GM12875 (cell line): ENCODE data around the gene CDHR3.

Experiments used
- H3K4me3 ChIP-seq: one replicate; pipeline ENCODE4 v1.5.1; 2011; ENCODE audit warnings: low read depth, low read length, control low read depth
- TF ChIP-seq, protein P1 (sequence below): IDR thresholded peaks from 2 replicates; pipeline ENCODE4 v1.5.1; 2011; ENCODE audit warnings: low read depth, mild to moderate bottlenecking, control low read depth, inconsistent platforms, low read length, moderate library complexity, borderline replicate concordance; ENCODE audit not compliant: insufficient read depth

CDHR3 gene

DNA sequence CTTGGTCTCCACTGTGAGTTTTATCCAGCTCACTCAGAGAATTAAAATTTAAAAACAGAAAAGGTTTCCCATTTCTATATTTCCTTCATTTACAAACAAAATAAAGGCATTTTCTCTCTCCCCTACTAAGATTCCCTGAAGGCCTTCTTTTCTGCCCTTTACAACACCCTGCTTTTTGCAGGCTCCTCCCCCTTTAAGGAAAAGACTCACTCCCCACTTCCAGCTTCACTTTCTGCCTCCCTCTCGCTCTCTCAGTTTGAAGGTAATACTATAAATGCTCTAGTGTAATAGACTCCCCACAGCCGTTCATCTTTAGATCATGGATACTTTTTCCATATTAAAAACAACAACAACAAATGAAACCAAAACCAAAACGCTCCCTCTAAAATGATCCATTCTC is 53.3 kb downstream of the CDHR3 start:
- TF ChIP-seq, protein P1, sequence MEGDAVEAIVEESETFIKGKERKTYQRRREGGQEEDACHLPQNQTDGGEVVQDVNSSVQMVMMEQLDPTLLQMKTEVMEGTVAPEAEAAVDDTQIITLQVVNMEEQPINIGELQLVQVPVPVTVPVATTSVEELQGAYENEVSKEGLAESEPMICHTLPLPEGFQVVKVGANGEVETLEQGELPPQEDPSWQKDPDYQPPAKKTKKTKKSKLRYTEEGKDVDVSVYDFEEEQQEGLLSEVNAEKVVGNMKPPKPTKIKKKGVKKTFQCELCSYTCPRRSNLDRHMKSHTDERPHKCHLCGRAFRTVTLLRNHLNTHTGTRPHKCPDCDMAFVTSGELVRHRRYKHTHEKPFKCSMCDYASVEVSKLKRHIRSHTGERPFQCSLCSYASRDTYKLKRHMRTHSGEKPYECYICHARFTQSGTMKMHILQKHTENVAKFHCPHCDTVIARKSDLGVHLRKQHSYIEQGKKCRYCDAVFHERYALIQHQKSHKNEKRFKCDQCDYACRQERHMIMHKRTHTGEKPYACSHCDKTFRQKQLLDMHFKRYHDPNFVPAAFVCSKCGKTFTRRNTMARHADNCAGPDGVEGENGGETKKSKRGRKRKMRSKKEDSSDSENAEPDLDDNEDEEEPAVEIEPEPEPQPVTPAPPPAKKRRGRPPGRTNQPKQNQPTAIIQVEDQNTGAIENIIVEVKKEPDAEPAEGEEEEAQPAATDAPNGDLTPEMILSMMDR = no peak
- H3K4me3 ChIP-seq = no peak overlapping the region

DNA sequence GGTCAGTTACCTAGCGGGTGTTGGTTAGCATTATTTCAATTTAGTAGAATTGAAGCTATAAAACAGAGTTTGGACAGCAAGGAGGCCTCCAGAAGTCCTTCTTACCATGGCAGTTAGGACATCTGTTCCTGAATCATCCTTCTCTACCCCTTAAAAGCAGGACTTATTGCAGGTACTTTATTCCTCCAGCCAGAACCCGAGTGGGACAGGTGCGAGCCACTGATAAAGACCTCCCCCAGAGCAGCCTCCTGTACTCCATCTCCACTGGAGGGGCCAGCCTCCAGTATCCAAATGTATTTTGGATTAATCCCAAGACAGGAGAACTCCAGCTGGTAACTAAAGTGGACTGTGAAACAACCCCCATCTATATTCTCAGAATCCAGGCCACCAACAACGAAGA is 54.6 kb downstream of the CDHR3 start:
- TF ChIP-seq, protein P1 = no peak
- H3K4me3 ChIP-seq = no peak overlapping the region

DNA sequence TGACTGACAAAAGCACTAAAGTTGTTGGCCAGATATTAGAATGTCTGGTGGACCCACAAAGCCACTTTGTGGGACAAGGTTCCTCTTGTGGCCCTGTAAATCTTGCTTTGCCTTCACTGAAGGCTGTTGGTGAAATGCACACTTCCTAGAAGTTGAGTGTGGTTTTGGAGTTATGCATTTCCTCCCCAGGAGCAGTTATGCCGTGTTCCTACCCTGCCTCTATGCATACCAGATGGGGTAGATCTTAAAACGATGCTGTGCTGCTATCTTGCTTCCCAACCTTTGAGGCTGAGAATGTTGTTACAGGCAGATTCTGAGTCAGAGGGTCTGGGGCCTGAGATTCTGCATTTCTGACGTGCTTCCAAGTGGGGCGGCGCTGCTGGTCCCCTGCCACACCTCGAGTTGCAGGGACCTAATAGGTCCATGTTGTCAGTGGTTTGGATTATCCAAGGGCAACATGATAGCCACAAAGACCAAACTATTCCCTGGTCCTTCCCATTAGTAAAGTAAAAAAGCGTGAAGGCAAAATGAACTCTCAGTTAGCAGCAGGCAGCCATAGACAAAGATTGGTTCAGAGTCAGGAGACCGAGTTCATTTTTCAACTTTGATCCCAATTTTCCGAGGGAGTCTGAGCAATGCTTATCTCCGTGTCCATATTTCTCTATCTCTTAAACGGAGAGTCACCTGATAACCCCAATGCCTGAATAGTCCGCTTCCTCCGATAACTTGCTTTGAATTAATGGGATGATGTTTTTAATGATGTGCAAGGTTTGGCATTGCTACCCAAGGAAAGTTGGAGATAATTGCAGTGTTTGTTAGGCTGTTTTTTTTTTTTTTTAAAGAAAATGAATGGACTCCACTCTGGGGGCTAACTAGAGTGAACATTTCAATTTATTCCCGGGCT is 55.8 kb downstream of the CDHR3 start:
- H3K4me3 ChIP-seq = no peak overlapping the region
- TF ChIP-seq, protein P1 = no peak

DNA sequence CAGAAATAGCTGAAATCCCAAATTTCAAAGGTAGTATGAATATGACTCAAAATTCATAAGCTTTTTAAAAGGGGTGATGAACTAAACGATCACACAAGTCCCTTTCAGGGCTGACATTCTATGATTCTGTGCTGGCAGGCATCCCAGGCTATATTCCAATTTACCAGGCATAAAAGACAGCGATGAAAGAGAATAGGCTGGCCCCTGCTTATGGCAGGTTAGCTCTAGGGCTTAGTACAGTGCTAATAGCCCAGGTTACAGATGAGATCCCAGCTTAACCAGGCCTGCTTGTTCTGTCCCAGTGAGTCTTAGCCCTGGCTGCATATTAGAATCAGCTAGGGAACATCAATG is 56.4 kb downstream of the CDHR3 start:
- TF ChIP-seq, protein P1 = no peak
- H3K4me3 ChIP-seq = no peak overlapping the region

DNA sequence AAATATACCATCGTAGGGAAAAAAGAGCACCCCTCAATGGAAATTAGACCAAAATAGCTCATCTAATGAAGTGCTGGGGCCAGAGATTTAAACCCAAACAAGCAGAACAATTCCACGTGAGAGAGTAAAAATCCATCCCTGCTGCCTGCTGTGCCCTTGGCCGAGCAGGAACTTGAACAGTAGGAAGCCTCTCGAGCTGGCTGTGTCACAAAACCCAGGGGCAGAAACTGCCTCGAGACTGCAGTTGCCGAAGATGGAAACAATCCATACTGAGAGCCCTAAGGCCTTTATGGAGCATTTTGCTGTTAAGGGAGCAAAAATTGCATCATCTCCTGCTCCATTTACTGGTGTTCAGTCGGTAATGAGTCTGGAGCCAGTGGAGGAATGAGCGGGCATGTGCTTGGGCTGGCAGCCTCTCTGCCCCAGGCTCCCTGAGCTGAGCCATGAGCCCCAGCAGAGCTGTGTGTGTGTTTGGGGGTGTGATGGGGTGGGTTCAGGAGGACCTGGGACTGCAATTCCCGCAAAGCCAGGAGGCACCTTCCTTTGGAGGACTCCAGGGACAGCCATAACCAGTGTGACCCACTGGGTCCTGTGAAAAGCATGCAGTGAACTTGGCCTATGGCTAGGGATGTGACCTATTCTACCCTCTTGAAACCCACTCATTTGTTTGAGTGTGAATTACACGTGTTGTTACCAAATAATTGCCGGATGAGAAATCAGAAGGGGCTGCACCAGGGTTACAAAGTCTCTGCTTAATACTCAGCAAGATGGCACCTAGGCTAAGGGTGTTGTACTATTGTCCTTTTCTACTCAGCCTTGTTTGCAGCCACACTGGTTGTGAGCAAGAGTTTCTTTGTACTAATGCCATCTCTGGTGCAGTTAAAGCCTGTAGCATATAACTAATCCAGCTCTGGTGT is 58.3 kb downstream of the CDHR3 start:
- H3K4me3 ChIP-seq = no peak overlapping the region
- TF ChIP-seq, protein P1 = no peak

DNA sequence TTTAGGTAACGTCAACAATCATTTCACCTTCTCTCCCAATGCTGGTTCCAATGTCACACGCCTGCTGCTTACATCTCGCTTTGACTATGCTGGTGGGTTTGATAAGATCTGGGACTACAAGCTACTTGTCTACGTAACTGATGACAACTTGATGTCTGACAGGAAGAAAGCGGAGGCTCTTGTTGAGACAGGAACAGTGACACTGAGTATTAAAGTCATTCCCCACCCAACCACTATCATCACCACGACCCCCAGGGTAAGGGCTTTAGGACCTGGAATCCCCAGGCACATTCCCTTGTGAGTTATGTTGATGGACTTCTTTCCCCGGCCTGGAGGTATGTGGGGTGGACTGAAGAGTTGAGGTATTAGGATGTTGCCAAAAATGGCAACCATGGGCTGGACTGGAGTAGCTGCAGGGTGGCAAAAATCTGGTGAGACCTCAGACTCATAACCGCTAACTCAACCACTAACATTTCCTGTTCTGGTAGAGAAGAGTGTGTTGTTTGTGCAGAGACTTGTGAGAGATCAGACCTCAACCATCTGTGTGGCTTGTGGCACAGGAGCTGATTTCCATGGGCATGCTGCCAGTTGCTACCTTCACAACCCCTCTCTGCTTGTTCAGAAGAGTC is 59.2 kb downstream of the CDHR3 start:
- TF ChIP-seq, protein P1 = no peak
- H3K4me3 ChIP-seq = no peak overlapping the region
